ENCODE measurements around the gene ZSCAN9. TPM values are rescaled to one million over a fixed set of nuclear protein-coding genes. Genes with fewer than 3 reads are reported as not detected.

The ZSCAN9 gene
- total RNA-seq, 4 donors from 2014 or later: 12.6 to 26.1 (median 16.7) TPM

- TF ChIP-seq POLR2A (IDR thresholded peaks at IDR 0.05) (no peak), CTCF (IDR thresholded peaks at IDR 0.05) (no peak), POLR2AphosphoS5 (IDR thresholded peaks at IDR 0.05) (no peak), EP300 (IDR thresholded peaks at IDR 0.05; ENCODE audit: low read depth) (no peak)
- Histone ChIP-seq H3K4me3 (no peak overlapping the region), H3K27me3 (peaks cover 28% of the 10 kb centered on the region), H3K36me3 (no peaks in the 10 kb centered on the region), H3K27ac (no peak overlapping the region), H3K4me1 (peaks cover 4 to 7% (median 6%) of the 10 kb centered on the region in 4 donors), H3K9me3 (no peaks in the 10 kb centered on the region)
- in situ Hi-C loops (cut with MboI; ENCODE audit: low pct_ligation_motif_present in 1 of 4, low pct_unique_long_range_greater_than_20kb in 1 of 4, low sequenced_read_pairs in 3 of 4): loop anchor here in 1 of 4 donors (25.0 kb wide), 1 partner anchor 105 kb away; no protein-coding TSS in a partner anchor
- 0% methylated on average over 1 of the region's 1 CpG; no CpG with 5 or more reads in 1 of the 2 donors for WGBS, 2 donors (ENCODE audit: low coverage in 1 of 2)
- intact Hi-C loops (cut with DNase I; ENCODE audit: low total_unique reads): loop anchor here (10.0 kb wide), 1 partner anchor 112 kb away; the partner anchor contains the start of gene ZKSCAN8
- DNase-seq: no peak
Observed at GRCh38 chr6:28257042-28257441, 32.0 kb downstream of the ZSCAN9 start.

GRCh38 chr6:28258877-28259777, 34.1 kb downstream of the ZSCAN9 start, which contains the start of gene NKAPL:
TSS of gene NKAPL (plus strand) at chr6:28259297. CDS start at chr6:28259372, 75 bp downstream.
- peak in 1 of 3 donors; percentile 21 for TF ChIP-seq POLR2AphosphoS5 (IDR thresholded peaks at IDR 0.05)
- no peak for TF ChIP-seq EP300 (IDR thresholded peaks at IDR 0.05; ENCODE audit: low read depth)
- in situ Hi-C loops (cut with MboI; ENCODE audit: low pct_ligation_motif_present in 1 of 4, low pct_unique_long_range_greater_than_20kb in 1 of 4, low sequenced_read_pairs in 3 of 4): loop anchor here in 1 of 4 donors (25.0 kb wide), 1 partner anchor 103 kb away; no protein-coding TSS in a partner anchor
- Histone ChIP-seq H3K4me3 (peak within 1 kb of the TSS; percentile 12 to 33 (median 22)), H3K36me3 (no peaks in the 10 kb centered on the region), H3K9me3 (no peaks in the 10 kb centered on the region), H3K4me1 (peaks cover 0 to 2% (median 0%) of the 10 kb centered on the region in 4 donors), H3K27me3 (peaks cover 31% of the 10 kb centered on the region), H3K27ac (no peak within 1 kb of the TSS)
- intact Hi-C loops (cut with DNase I; ENCODE audit: low total_unique reads): loop anchor here (10.0 kb wide), 1 partner anchor 114 kb away; the partner anchor contains the start of gene ZKSCAN8
- DNase-seq: peak; percentile 66
- WGBS, 2 donors (ENCODE audit: low coverage in 1 of 2): 64 to 77% methylated on average over 5 to 58 of the region's 58 CpGs

- intact Hi-C loops (cut with DNase I; ENCODE audit: low total_unique reads) (no loop called here), in situ Hi-C loops (cut with MboI; ENCODE audit: low pct_ligation_motif_present in 1 of 4, low pct_unique_long_range_greater_than_20kb in 1 of 4, low sequenced_read_pairs in 3 of 4) (loop anchor here in 1 of 4 donors (25.0 kb wide), 1 partner anchor 98 kb away; no protein-coding TSS in a partner anchor)
- 33 to 65% methylated on average over 2 of the region's 2 CpGs for WGBS, 2 donors (ENCODE audit: low coverage in 1 of 2)
- TF ChIP-seq POLR2AphosphoS5 (IDR thresholded peaks at IDR 0.05): no peak
- no peak for TF ChIP-seq EP300 (IDR thresholded peaks at IDR 0.05; ENCODE audit: low read depth)
- no peak for TF ChIP-seq POLR2A (IDR thresholded peaks at IDR 0.05)
- TF ChIP-seq CTCF (IDR thresholded peaks at IDR 0.05): no peak
- no peak for DNase-seq
- H3K27ac ChIP-seq: no peak overlapping the region
- H3K4me3 ChIP-seq: no peak overlapping the region
- H3K4me1 ChIP-seq: peaks cover 6 to 21% (median 8%) of the 10 kb centered on the region in 4 donors
- peaks cover 12% of the 10 kb centered on the region for H3K27me3 ChIP-seq
- no peaks in the 10 kb centered on the region for H3K36me3 ChIP-seq
- H3K9me3 ChIP-seq: no peaks in the 10 kb centered on the region
Observed at GRCh38 chr6:28263922-28264321, 38.8 kb downstream of the ZSCAN9 start.

- intact Hi-C loops (cut with DNase I; ENCODE audit: low total_unique reads) (loop anchor here (5.0 kb wide), 1 partner anchor 92 kb away; no protein-coding TSS in a partner anchor), in situ Hi-C loops (cut with MboI; ENCODE audit: low pct_ligation_motif_present in 1 of 4, low pct_unique_long_range_greater_than_20kb in 1 of 4, low sequenced_read_pairs in 3 of 4) (loop anchor here in 1 of 4 donors (25.0 kb wide), 1 partner anchor 97 kb away; no protein-coding TSS in a partner anchor)
- Histone ChIP-seq H3K9me3 (no peaks in the 10 kb centered on the region), H3K27ac (no peak overlapping the region), H3K4me1 (peaks cover 6 to 21% (median 8%) of the 10 kb centered on the region in 4 donors), H3K36me3 (no peaks in the 10 kb centered on the region), H3K27me3 (peaks cover 6% of the 10 kb centered on the region), H3K4me3 (no peak overlapping the region)
- no peak for DNase-seq
- 62% methylated on average over 4 of the region's 4 CpGs for WGBS, 2 donors (ENCODE audit: low coverage in 1 of 2)
- TF ChIP-seq CTCF (IDR thresholded peaks at IDR 0.05) (no peak), POLR2A (IDR thresholded peaks at IDR 0.05) (no peak), POLR2AphosphoS5 (IDR thresholded peaks at IDR 0.05) (no peak), EP300 (IDR thresholded peaks at IDR 0.05; ENCODE audit: low read depth) (no peak)
Observed at GRCh38 chr6:28264834-28265401, 39.8 kb downstream of the ZSCAN9 start.

All from transverse colon (tissue), 4 donors.